GM21367 (cell line): ENCODE data around the gene CCNE1.

ENCODE experiments used
- ATAC-seq: cut with Tn5 transposase; IDR thresholded peaks from one replicate; pipeline ENCODE4 v1.9.1; 2021; ENCODE audit not compliant: unreplicated experiment

CCNE1 gene

GRCh38 chr19:29811125-29812079 lies at the start of gene CCNE1:
Gene CCNE1, plus strand, starts transcription at chr19:29811991. Its CDS starts 565 bp downstream, at chr19:29812556.
- peak; percentile 73 for ATAC-seq

DNA sequence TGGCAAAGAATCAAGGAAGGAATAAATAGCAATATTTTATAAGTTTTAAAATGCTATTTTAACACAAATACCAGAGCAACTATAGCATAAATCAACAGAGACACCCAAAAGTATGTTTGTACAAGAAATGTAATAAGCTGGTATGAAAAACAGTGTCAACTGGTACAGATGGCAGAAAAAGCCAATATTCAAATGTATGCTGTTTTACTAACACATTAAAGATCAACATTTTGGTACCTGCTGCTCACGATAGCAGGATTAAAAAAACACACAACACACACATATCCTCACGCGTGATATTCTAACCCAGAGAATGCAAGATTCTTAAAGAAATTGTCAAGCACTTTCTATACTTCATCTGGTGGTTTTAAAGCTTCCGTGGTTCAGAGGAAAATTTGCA lies 48.6 kb upstream of the CCNE1 start:
- ATAC-seq: no peak

- no peak for ATAC-seq
Measured at GRCh38 chr19:29764361-29764760, 47.4 kb upstream of the CCNE1 start.

- ATAC-seq: no peak
Measured at GRCh38 chr19:29766100-29766499, 45.7 kb upstream of the CCNE1 start.

DNA sequence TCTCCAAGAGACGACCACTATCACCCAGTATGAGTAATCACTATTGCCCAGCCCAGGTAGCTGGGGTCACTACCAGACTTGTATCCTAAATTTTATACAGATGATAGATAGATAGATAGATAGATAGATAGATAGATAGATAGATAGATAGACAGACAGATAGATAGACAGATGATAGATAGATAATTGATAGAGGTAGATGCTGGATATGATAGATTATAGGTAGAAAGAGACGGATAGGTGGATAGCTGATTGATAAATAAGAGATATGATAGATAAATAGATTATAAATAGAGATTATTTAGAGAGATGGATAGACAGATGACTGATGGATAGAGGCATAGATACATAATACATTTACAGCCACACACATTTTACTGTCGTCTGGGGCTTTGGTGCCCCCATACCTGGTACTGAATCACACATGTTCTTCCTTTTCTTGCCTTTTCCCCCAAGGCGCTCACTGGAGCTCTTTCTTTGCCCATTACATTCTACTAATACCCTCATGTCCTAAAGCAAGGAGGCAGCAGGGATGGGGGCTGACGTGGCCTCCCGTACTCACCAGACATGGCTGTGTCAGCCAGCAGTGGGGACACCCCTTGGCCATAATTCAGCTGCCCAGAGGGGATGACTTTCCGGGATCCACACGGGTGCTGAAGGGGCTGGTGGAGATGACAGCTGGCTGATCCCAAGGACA lies 44.6 kb upstream of the CCNE1 start:
- no peak for ATAC-seq

DNA sequence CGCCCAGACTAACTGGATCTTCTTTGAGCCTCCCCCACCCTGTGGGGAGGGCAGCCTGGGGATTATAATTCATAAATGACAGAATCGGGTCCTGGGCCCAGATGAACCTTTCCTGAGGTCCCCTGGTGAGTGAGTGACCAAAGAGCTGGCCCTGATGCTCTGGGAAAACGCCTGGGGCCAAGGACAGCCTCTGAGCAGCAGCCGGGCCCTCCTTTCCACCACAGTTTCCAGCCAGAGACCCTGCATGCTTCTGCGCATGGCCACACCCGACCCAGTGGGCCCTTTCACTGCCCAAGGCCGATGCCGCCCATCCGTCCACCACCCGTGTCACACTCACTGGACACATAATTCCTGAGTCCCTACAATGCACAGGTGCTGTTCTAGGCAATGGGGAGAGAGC lies 43.6 kb upstream of the CCNE1 start:
- ATAC-seq: no peak

DNA sequence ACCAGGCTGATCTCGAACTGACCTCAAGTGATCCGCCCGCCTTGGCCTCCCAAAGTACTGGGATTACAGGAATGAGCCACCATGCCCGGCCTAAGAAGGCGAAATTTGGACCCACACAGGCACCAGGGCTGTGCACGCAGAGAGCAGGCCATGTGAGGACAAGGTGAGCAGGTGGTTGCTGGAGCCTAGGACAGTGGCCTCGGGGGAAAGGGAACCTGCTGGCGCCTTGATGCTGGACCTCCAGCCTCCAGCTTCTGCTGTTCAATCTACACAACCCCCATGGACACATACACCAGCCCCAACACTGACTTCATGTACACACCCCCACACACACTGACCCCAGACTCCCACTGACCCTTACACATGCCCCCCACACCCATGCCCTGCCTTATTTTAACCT lies 41.8 kb upstream of the CCNE1 start:
- ATAC-seq: no peak

GRCh38 chr19:29770648-29771047 lies 41.1 kb upstream of the CCNE1 start:
- no peak for ATAC-seq

GRCh38 chr19:29771708-29772414 lies 39.9 kb upstream of the CCNE1 start:
- ATAC-seq: no peak

GRCh38 chr19:29772696-29773095 lies 39.1 kb upstream of the CCNE1 start:
- ATAC-seq: no peak

GRCh38 chr19:29773141-29773540 lies 38.6 kb upstream of the CCNE1 start:
- ATAC-seq: no peak

DNA sequence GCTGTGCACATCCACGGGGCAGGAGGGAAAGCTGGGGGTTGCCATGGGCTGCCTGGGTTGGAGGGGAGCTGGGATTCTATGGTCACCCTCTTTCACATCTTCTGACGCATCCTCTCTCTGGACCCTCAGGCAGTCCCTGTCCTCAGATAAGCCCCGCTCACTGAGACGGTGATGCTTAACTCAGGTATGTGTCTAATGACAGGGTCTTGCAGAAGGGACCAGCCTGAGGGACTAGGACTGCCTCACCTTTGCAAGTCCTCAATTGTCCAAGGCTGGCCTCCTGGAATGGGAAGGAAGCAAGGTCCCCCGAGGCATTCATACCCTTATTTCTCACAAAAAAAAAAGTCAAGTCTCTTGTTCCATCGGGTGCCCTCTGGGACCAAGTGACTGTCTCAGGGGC lies 37.7 kb upstream of the CCNE1 start:
- no peak for ATAC-seq

GRCh38 chr19:29777781-29778309 lies 33.9 kb upstream of the CCNE1 start:
- ATAC-seq: no peak

DNA sequence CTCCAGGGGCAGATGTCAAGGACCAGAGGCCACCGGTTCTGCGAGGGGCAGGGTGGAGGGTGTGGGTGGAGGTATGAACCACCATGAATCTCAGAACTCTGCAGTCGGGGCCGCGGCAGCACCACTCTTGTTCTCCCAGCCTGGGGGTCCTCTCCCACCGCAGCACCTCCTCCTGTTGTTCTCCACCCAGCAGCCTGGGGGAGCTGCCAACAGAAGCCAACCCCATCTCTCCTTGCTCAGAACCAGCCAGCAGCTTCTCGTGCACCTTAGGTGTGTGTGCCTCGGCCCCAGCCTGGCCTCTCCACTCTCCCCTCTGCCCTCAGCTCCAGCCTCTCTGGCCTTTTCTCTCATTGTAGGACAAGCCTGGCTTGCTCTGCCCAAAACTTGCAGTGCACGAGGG lies 31.9 kb upstream of the CCNE1 start:
- no peak for ATAC-seq

GRCh38 chr19:29781386-29782259 lies 30.2 kb upstream of the CCNE1 start:
- no peak for ATAC-seq

GRCh38 chr19:29782260-29782580 lies 29.6 kb upstream of the CCNE1 start:
- no peak for ATAC-seq

GRCh38 chr19:29783627-29784190 lies 28.1 kb upstream of the CCNE1 start:
- ATAC-seq: no peak

- no peak for ATAC-seq
Measured at GRCh38 chr19:29784598-29785223, 27.1 kb upstream of the CCNE1 start.

DNA sequence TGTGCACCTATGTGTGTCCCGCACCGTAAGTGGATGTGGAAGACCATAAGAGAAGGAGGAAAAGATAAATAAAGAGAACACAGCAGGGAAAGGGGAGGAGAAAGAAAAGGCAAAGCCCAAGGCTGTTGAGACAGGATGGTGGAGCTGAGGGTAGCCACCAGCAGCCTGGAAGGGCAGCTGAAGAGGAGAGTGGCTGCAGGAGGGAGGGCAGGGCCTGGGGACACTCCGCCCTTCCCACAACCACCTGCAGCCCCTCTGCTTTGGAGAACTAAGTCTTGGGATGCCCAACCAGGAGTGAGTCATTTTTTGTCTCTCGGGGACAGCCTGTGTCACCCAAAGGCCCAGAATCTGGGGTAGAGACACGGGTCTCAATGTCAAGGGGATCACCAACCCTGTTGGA lies 26.4 kb upstream of the CCNE1 start:
- ATAC-seq: no peak
